Endothelial cell of umbilical vein (primary cell): ENCODE results near the gene SIN3B. TPM values are rescaled to one million over a fixed set of nuclear protein-coding genes. Genes with fewer than 3 reads are reported as not detected.

Source experiments
- BruUV-seq: library from RNA; stranded (reverse); fragments of 400-500 nt; replicated peaks from 2 replicates; lab custom pipeline; 2021; lab: Mats Ljungman, UMichigan
- CTCF ChIA-PET: fragments of 300-600, 350-600 bp; sonication (Branson Sonifier 250); formaldehyde crosslinking; loops from one replicate; lab custom pipeline; 2021; ENCODE audit warnings: antibody characterized with exemption, inconsistent platforms; lab: Charles Lee
- POLR2A ChIA-PET: fragments of 300-600, 350-600 bp; sonication (Branson Sonifier 250); formaldehyde crosslinking; loops from one replicate; lab custom pipeline; 2021; ENCODE audit warnings: antibody characterized with exemption, inconsistent platforms; lab: Charles Lee
- DNase-seq: peaks from one replicate; pipeline ENCODE4 v3.0.0-alpha.2; 2011; ENCODE audit warnings: low read depth, low spot score
- FAIRE-seq: peaks from 2 replicates; lab custom pipeline; 2011; peaks lifted over from hg19 to GRCh38; lab: Jason Lieb, UNC
- H2AFZ ChIP-seq: 2 replicates; pipeline ENCODE4 v1.6.0; 2012; ENCODE audit warnings: low read depth, low read length, control low read depth, inconsistent platforms
- H3K27ac ChIP-seq: 2 replicates; pipeline ENCODE4 v1.5.1; 2011; ENCODE audit warnings: low read depth, mild to moderate bottlenecking, control low read depth, low read length, moderate library complexity; ENCODE audit not compliant: insufficient read depth
- H3K27me3 ChIP-seq, 2 experiments: 2 replicates each; pipeline versions ENCODE4 v1.6.0 to v1.6.1; 2011; ENCODE audit warnings: low read length in 2 of 2, mixed read lengths in 1 of 2; ENCODE audit not compliant: control insufficient read depth in 2 of 2, insufficient read depth in 2 of 2
- H3K36me3 ChIP-seq, 2 experiments: 2 replicates in 1 of 2; 3 replicates in 1 of 2; pipeline ENCODE4 v1.5.1; 2011; ENCODE audit warnings: low read length in 2 of 2, mild to moderate bottlenecking in 1 of 2, moderate library complexity in 1 of 2; ENCODE audit not compliant: control insufficient read depth in 2 of 2, insufficient read depth in 2 of 2; ENCODE audit errors: extremely low read depth in 1 of 2
- H3K4me1 ChIP-seq: 3 replicates; pipeline ENCODE4 v1.5.1; 2011; ENCODE audit warnings: mild to moderate bottlenecking, low read length; ENCODE audit not compliant: control insufficient read depth, insufficient read depth; ENCODE audit errors: extremely low read depth
- H3K4me2 ChIP-seq: 2 replicates; pipeline ENCODE4 v1.6.1; 2011; ENCODE audit warnings: low read length, control low read depth, mixed read lengths; ENCODE audit not compliant: insufficient read depth
- H3K4me3 ChIP-seq, 3 experiments: fragments of 200-600 bp in 1 of 3; sonication (generic), shearing (Covaris generic) in 1 of 3; replicated peaks in 1 of 3; 2 replicates each; pipeline ENCODE4 v1.5.1; 2011 to 2016; ENCODE audit warnings: control low read depth in 3 of 3, low read length in 3 of 3, mild to moderate bottlenecking in 2 of 3, inconsistent platforms in 1 of 3, low read depth in 1 of 3, moderate library complexity in 1 of 3; ENCODE audit not compliant: insufficient read depth in 1 of 3
- H3K79me2 ChIP-seq: 2 replicates; pipeline ENCODE4 v1.6.0; 2012; ENCODE audit warnings: low read length, inconsistent platforms; ENCODE audit not compliant: control insufficient read depth, insufficient read depth
- H3K9ac ChIP-seq: replicated peaks from 2 replicates; pipeline ENCODE3; 2011; ENCODE audit warnings: low read length, control low read depth; ENCODE audit not compliant: insufficient read depth; ENCODE audit errors: extremely low read depth
- H3K9me1 ChIP-seq: replicated peaks from 3 replicates; pipeline ENCODE4 v1.6.0; 2011; ENCODE audit warnings: mild to moderate bottlenecking, low read length; ENCODE audit not compliant: control insufficient read depth, insufficient read depth; ENCODE audit errors: extremely low read depth
- H3K9me3 ChIP-seq: replicated peaks from 2 replicates; pipeline ENCODE4 v1.5.1; 2012; ENCODE audit warnings: low read length, inconsistent platforms; ENCODE audit not compliant: control insufficient read depth, insufficient read depth
- H4K20me1 ChIP-seq: replicated peaks from 2 replicates; pipeline ENCODE3; 2011; ENCODE audit warnings: mild to moderate bottlenecking, low read length; ENCODE audit not compliant: control insufficient read depth, insufficient read depth; ENCODE audit errors: extremely low read depth
- EZH2 ChIP-seq: IDR thresholded peaks from 2 replicates; pipeline ENCODE4 v1.6.1; 2012; ENCODE audit warnings: borderline replicate concordance, low read depth, mild to moderate bottlenecking, moderate library complexity, low read length, inconsistent platforms; ENCODE audit not compliant: severe bottlenecking
- GATA2 ChIP-seq: IDR thresholded peaks from 2 replicates; pipeline ENCODE4 v1.7.0; 2011; ENCODE audit warnings: low read depth, mild to moderate bottlenecking, moderate library complexity, mixed read lengths, low read length; ENCODE audit not compliant: insufficient read length, insufficient read depth
- JUN ChIP-seq: IDR thresholded peaks from 2 replicates; pipeline ENCODE4 v1.6.1; 2011; ENCODE audit warnings: borderline replicate concordance, low read depth; ENCODE audit not compliant: insufficient read length, insufficient read depth
- POLR2A ChIP-seq: IDR thresholded peaks from 2 replicates; pipeline ENCODE4 v1.6.1; 2012; ENCODE audit warnings: low read depth, mild to moderate bottlenecking, control low read depth, low read length
- POLR2AphosphoS5 ChIP-seq: IDR thresholded peaks from 2 replicates; pipeline ENCODE4 v1.6.1; 2012; ENCODE audit warnings: low read depth, mild to moderate bottlenecking, control low read depth, low read length, moderate library complexity; ENCODE audit not compliant: insufficient read depth
- dilution Hi-C: fragments of 300-500 bp; cut with MboI; formaldehyde crosslinking; loops from one replicate; pipeline ENCODE4 v1.15.0; 2019; ENCODE audit warnings: low sequenced_read_pairs; ENCODE audit not compliant: extremely low pct_ligation_motif_present
- intact Hi-C: fragments of 100-400 bp; cut with micrococcal nuclease; formaldehyde crosslinking; loops from one replicate; pipeline ENCODE4 v1.10.0; 2022
- polyA plus RNA-seq, 4 experiments: library from polyadenylated mRNA; depleted of rRNA in 3 of 4; stranded (reverse) in 3 of 4; unstranded in 1 of 4; fragments of >200 nt; gene quantifications; 2 replicates each; pipeline versions ENCODE4 v1.2.1 to v1.2.3, GENCODE V29; 2011 to 2012; ENCODE audit warnings: missing spikeins in 1 of 4
- total RNA-seq: library from RNA; stranded (reverse); gene quantifications from 2 replicates; pipeline ENCODE4 v1.2.3, GENCODE V29; 2021
- TF ChIP-seq, protein P1 (sequence below), 2 donors: IDR thresholded peaks; 1 replicate in 1 of 2; 2 replicates in 1 of 2; pipeline ENCODE4 v1.5.1; 2011; ENCODE audit warnings: low read length in 2 of 2, mild to moderate bottlenecking in 2 of 2, moderate library complexity in 2 of 2, control low read depth in 1 of 2, inconsistent platforms in 1 of 2, low read depth in 1 of 2; ENCODE audit not compliant: insufficient read depth in 1 of 2; ENCODE audit errors: extremely low read depth in 1 of 2
- TF ChIP-seq, protein P2 (sequence below): IDR thresholded peaks from 2 replicates; pipeline ENCODE4 v1.6.1; 2011; ENCODE audit not compliant: insufficient read depth, insufficient read length

Gene SIN3B
- total and polyA plus RNA-seq, 2 donors (not counting 3 experiments of a cell fraction or from before 2014, with no cell fraction given), result 46.2 to 75.0 TPM

DNA sequence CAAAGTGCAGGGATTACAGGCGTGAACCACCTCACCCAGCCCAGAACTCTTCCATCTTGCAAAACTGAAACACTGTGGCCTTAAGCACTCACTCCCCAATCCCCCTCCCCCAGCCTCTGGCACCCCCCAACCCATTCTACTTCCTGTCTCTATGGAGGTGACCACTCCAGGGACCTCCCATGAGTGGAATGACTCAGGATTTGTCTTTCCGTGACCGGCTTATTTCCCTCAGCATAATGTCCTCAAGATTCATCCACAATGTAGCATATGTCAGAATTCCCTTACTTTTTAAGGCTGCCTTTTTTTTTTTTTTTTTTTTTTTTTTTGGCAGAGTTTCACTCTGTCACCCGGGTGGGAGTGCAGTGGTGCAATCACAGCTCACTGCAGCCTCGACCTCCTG, 56.0 kb downstream of the SIN3B start:
- intact Hi-C loops (loop anchor here (5.0 kb wide), 1 partner anchor 33 kb away; no protein-coding TSS in a partner anchor), dilution Hi-C loops (no loop called here)
- Histone ChIP-seq H3K4me3 (no peak overlapping the region), H3K9ac (no peak overlapping the region), H3K4me2 (no peak overlapping the region), H4K20me1 (no peaks in the 10 kb centered on the region), H3K4me1 (peaks cover 14% of the 10 kb centered on the region), H3K36me3 (peaks cover 0 to 2% of the 10 kb centered on the region in 2 experiments), H3K9me3 (no peaks in the 10 kb centered on the region), H3K27ac (no peak overlapping the region), H3K9me1 (no peaks in the 10 kb centered on the region), H3K79me2 (no peaks in the 10 kb centered on the region), H3K27me3 (no peaks in the 10 kb centered on the region), H2AFZ (no peak overlapping the region)
- ChIA-PET CTCF (no interaction called here), POLR2A (no interaction called here)
- FAIRE-seq, result no peak
- BruUV-seq, result no TSS peak
- no peak for DNase-seq
- TF ChIP-seq EZH2, result no peak

DNA sequence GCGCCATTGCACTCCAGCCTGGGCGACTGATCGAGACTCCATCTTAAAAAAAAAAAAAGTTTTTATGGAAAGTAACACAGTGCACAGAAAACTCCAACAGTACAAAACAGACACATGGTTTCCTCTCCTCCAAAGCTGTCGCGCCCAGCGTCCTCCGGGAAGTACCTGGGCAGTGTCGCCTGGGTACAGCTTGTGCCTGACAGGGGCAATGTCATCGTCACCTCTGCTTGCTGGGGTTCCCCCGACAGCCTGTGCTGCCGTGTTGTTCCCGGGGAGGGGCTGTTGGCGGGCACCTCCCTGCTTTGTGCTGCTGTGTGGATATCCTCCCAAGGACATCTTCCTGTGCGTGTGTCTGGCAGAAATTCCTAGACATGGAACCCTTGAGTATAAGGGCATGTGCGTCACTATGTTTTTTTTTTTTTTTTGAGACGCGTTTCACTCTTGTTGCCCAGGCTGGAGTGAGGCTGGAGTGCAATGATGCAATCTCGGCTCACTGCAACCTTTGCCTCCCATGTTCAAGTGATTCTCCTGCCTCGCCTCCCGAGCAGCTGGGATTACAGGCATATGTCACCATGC, 57.2 kb downstream of the SIN3B start:
- POLR2A ChIA-PET, result interaction anchor here (0.6 to 0.7 kb wide), 2 partner anchors 37 to 135 kb away, joined by 3 to 5 read pairs; no protein-coding TSS in a partner anchor
- intact Hi-C loops, result loop anchor here (5.0 kb wide), 1 partner anchor 34 kb away; no protein-coding TSS in a partner anchor
- H2AFZ ChIP-seq, result peak overlapping the region; percentile 85
- peak; percentile 81 for DNase-seq
- FAIRE-seq, result no peak
- no peak overlapping the region for H3K4me3 ChIP-seq
- H3K27ac ChIP-seq, result peak overlapping the region; percentile 40
- H3K9ac ChIP-seq, result peak overlapping the region; percentile 20
- no peaks in the 10 kb centered on the region for H3K9me3 ChIP-seq
- peaks cover 14% of the 10 kb centered on the region for H3K4me1 ChIP-seq
- no peaks in the 10 kb centered on the region for H3K9me1 ChIP-seq
- no peaks in the 10 kb centered on the region for H3K36me3 ChIP-seq
- H4K20me1 ChIP-seq, result no peaks in the 10 kb centered on the region
- BruUV-seq, result no TSS peak
- H3K27me3 ChIP-seq, result no peaks in the 10 kb centered on the region
- H3K4me2 ChIP-seq, result no peak overlapping the region
- CTCF ChIA-PET, result no interaction called here
- H3K79me2 ChIP-seq, result no peaks in the 10 kb centered on the region
- dilution Hi-C loops, result no loop called here
- TF ChIP-seq, protein P1, sequence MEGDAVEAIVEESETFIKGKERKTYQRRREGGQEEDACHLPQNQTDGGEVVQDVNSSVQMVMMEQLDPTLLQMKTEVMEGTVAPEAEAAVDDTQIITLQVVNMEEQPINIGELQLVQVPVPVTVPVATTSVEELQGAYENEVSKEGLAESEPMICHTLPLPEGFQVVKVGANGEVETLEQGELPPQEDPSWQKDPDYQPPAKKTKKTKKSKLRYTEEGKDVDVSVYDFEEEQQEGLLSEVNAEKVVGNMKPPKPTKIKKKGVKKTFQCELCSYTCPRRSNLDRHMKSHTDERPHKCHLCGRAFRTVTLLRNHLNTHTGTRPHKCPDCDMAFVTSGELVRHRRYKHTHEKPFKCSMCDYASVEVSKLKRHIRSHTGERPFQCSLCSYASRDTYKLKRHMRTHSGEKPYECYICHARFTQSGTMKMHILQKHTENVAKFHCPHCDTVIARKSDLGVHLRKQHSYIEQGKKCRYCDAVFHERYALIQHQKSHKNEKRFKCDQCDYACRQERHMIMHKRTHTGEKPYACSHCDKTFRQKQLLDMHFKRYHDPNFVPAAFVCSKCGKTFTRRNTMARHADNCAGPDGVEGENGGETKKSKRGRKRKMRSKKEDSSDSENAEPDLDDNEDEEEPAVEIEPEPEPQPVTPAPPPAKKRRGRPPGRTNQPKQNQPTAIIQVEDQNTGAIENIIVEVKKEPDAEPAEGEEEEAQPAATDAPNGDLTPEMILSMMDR (IDR thresholded peaks at IDR 0.05; ENCODE audit: extremely low read depth in 1 of 2, insufficient read depth in 1 of 2, low read depth in 1 of 2, low read length in 2 of 2), result no peak
- TF ChIP-seq, protein P2, sequence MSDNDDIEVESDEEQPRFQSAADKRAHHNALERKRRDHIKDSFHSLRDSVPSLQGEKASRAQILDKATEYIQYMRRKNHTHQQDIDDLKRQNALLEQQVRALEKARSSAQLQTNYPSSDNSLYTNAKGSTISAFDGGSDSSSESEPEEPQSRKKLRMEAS, result no peak
- TF ChIP-seq POLR2A, result no peak
- no peak for TF ChIP-seq POLR2AphosphoS5
- TF ChIP-seq GATA2, result no peak
- TF ChIP-seq JUN, result peak; percentile 39
